Measurements from ENCODE around the gene CDCA8.

- peak; percentile 84 to 89 (median 87) for TF ChIP-seq CTCF (IDR thresholded peaks at IDR 0.05)
- no peak for TF ChIP-seq POLR2AphosphoS5 (IDR thresholded peaks at IDR 0.05)
- TF ChIP-seq POLR2A (IDR thresholded peaks at IDR 0.05; ENCODE audit: low read depth): no peak
Observed at GRCh38 chr1:37682334-37682987, 9.9 kb upstream of the CDCA8 start.

Data from esophagus muscularis mucosa (tissue), 3 donors.